CD1c-positive myeloid dendritic cell (primary cell): ENCODE measurements around the gene NUP98.

Experiments
- DNase-seq: peaks from one replicate; pipeline ENCODE4 v3.0.0-alpha.2; 2016; ENCODE audit errors: extremely low spot score

The NUP98 gene

GRCh38 chr11:3797329-3798090 is at the start of gene NUP98:
Gene NUP98, minus strand, starts transcription at chr11:3797554. Its CDS starts 15,437 bp downstream, at chr11:3782117.
- DNase-seq, result peak; percentile 100

- DNase-seq, result no peak
These were observed 48.3 kb upstream of the NUP98 start for GRCh38 chr11:3845670-3846069.

GRCh38 chr11:3845246-3845645 is 47.9 kb upstream of the NUP98 start:
- no peak for DNase-seq

GRCh38 chr11:3843326-3843725 is 46.0 kb upstream of the NUP98 start:
- no peak for DNase-seq

GRCh38 chr11:3841426-3842350 is 44.3 kb upstream of the NUP98 start:
- DNase-seq, result peak; percentile 95

GRCh38 chr11:3840870-3841425 is 43.6 kb upstream of the NUP98 start, which contains the start of gene RHOG:
Gene RHOG, minus strand, starts transcription at chr11:3840959. Its CDS starts 12,821 bp downstream, at chr11:3828138.
- DNase-seq, result peak; percentile 82

GRCh38 chr11:3840004-3840869 is 42.9 kb upstream of the NUP98 start:
- DNase-seq, result no peak

- peak; percentile 64 for DNase-seq
These were observed 41.1 kb upstream of the NUP98 start for GRCh38 chr11:3838504-3838903.

- peak; percentile 80 for DNase-seq
These were observed 40.4 kb upstream of the NUP98 start for GRCh38 chr11:3837793-3838192.

GRCh38 chr11:3836903-3837302 is 39.5 kb upstream of the NUP98 start:
- DNase-seq, result peak; percentile 45

GRCh38 chr11:3835751-3836150 is 38.4 kb upstream of the NUP98 start:
- DNase-seq, result no peak

- peak; percentile 55 for DNase-seq
These were observed 37.5 kb upstream of the NUP98 start for GRCh38 chr11:3834664-3835461.

GRCh38 chr11:3834349-3834663 is 37.0 kb upstream of the NUP98 start:
- no peak for DNase-seq

- no peak for DNase-seq
These were observed 36.1 kb upstream of the NUP98 start for GRCh38 chr11:3833449-3833848.

GRCh38 chr11:3832816-3833215 is 35.5 kb upstream of the NUP98 start:
- no peak for DNase-seq

- DNase-seq, result peak; percentile 91
These were observed 34.3 kb upstream of the NUP98 start for GRCh38 chr11:3831378-3832239.

- peak; percentile 44 for DNase-seq
These were observed 33.4 kb upstream of the NUP98 start for GRCh38 chr11:3830730-3831129.

- no peak for DNase-seq
These were observed 32.7 kb upstream of the NUP98 start for GRCh38 chr11:3830088-3830487.

GRCh38 chr11:3827434-3828186 is 30.3 kb upstream of the NUP98 start:
- DNase-seq, result no peak
